Stimulated activated memory B cell treated with anti-CD40 and anti-IgM and Interleukin-4, amounts not matched to agents 10 μg/mL and 1 μg/mL and 100 μg/mL, for 72 hours (primary cell): ENCODE data around the gene SUMO1.
"Not testable (repeated sequence)": the region's sequence is repeated elsewhere in the genome, so short reads cannot be mapped to it uniquely, and the experiment has no call there.

Experiments
- ATAC-seq: fragments of 150-1000 bp; cut with Tn5 transposase; 2 replicates; pipeline ENCODE4 v1.10.0; 2021
- H3K27ac Mint-ChIP-seq: one replicate; pipeline ENCODE4 v1.8.0; 2022; ENCODE audit warnings: mild to moderate bottlenecking, mixed read lengths
- H3K27me3 Mint-ChIP-seq: one replicate; pipeline ENCODE4 v1.8.0; 2022; ENCODE audit warnings: mixed read lengths
- H3K36me3 Mint-ChIP-seq: one replicate; pipeline ENCODE4 v1.8.0; 2022; ENCODE audit warnings: mixed read lengths
- H3K4me1 Mint-ChIP-seq: one replicate; pipeline ENCODE4 v1.8.0; 2022; ENCODE audit warnings: mixed read lengths
- H3K4me3 Mint-ChIP-seq: one replicate; pipeline ENCODE4 v1.8.0; 2022; ENCODE audit warnings: mild to moderate bottlenecking, moderate library complexity, mixed read lengths
- H3K9me3 Mint-ChIP-seq: one replicate; pipeline ENCODE4 v1.8.0; 2022; ENCODE audit warnings: mixed read lengths

SUMO1 gene

GRCh38 chr2:202238234-202239197 lies at the start of gene SUMO1:
Gene SUMO1 (minus strand): TSS chr2:202238597. CDS start chr2:202238451, 146 bp downstream.
- Mint-ChIP-seq H3K27me3 (no peaks in the 10 kb centered on the region), H3K27ac (peak within 1 kb of the TSS; percentile 85), H3K4me1 (peaks cover 16% of the 10 kb centered on the region), H3K4me3 (peak within 1 kb of the TSS; percentile 91), H3K9me3 (no peaks in the 10 kb centered on the region), H3K36me3 (no peaks in the 10 kb centered on the region)
- ATAC-seq: peak; percentile 96

DNA sequence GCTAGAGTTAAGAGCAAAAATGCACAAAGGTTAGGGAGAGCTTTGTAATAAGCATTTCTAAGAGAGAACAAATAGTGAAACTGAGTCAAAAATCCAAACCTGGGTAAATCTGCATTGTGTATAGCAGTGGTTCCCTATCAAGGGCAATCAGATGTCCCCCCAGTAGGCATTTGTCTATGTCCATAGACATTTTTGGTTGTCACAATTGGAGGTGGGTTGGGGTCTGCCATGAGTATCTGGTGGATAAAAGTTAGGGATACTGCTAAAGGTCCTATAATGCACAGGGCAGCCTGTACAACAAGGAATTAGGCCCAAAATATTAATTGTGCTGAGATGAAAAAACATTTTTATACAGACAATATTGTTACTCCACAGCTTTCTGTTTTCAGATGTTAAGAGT lies 48.2 kb upstream of the SUMO1 start:
- no peaks in the 10 kb centered on the region for H3K9me3 Mint-ChIP-seq
- H3K27me3 Mint-ChIP-seq: no peaks in the 10 kb centered on the region
- no peak overlapping the region for H3K4me3 Mint-ChIP-seq
- no peak for ATAC-seq
- H3K36me3 Mint-ChIP-seq: peaks cover 33% of the 10 kb centered on the region
- H3K4me1 Mint-ChIP-seq: peaks cover 5% of the 10 kb centered on the region
- no peak overlapping the region for H3K27ac Mint-ChIP-seq

DNA sequence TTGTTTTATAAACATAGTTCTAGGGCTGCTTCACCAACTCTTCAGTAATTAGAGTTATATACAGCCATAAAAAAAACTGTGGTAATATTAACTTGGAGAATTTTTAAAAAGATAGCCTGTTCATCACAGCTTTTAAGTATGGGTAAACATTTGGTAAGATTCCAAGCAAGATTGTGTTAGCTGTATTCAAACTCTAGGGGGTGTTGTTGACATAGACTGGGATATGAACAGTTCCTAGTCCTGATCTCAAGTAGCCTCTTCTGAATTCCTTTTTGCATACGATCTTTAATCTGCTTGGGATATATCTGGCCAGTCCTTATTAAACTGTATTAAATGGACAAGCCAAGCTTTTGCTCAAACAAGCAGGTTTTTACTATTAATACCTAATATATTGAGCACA lies 40.5 kb upstream of the SUMO1 start:
- Mint-ChIP-seq H3K4me3 (no peak overlapping the region), H3K4me1 (peaks cover 11% of the 10 kb centered on the region), H3K27ac (peak overlapping the region; percentile 83), H3K27me3 (no peaks in the 10 kb centered on the region), H3K36me3 (peaks cover 31% of the 10 kb centered on the region), H3K9me3 (no peaks in the 10 kb centered on the region)
- ATAC-seq: no peak

DNA sequence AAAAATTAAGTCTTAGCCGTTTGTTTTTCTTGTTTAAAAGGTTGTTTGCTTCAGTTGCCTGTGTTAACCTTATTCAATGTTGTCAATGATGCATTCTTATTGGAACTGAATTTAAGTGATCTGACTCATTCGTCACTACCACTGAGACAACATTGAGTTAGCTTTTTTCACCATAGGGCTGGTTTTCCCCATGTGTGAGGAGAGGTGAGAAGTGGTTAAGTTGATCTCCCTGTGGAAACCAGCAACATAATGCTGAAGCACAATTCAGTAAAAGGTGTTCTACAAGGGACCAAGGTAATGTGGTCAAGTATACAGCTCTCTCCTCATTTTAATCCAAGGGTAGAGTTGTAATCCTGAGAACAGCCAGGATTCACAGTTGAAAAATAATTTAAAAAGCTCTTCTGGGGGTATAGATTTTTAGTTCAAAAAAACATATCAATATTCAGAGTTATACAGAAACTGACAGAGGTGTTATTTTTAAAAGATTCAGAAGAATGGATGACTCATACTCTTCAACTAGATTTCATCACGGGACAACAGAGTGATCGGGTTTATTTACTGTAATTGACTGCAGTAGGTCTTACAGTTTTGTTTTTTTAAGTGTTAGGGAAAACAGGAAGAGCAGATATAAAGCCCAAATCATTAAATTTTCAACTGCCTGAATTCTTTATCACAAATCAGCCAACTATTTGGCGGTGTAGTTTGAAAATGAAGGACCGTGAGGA lies 39.8 kb upstream of the SUMO1 start:
- Mint-ChIP-seq H3K4me1 (peaks cover 11% of the 10 kb centered on the region), H3K27ac (peak overlapping the region; percentile 83), H3K9me3 (no peaks in the 10 kb centered on the region), H3K27me3 (no peaks in the 10 kb centered on the region), H3K4me3 (peak overlapping the region; percentile 15), H3K36me3 (peaks cover 31% of the 10 kb centered on the region)
- peak; percentile 64 for ATAC-seq

- H3K36me3 Mint-ChIP-seq: peaks cover 23% of the 10 kb centered on the region
- peaks cover 19% of the 10 kb centered on the region for H3K4me1 Mint-ChIP-seq
- ATAC-seq, H3K4me3 Mint-ChIP-seq, H3K27me3 Mint-ChIP-seq, H3K9me3 Mint-ChIP-seq: not testable (repeated sequence)
- H3K27ac Mint-ChIP-seq: peak overlapping the region; percentile 27
These were observed 37.8 kb upstream of the SUMO1 start for GRCh38 chr2:202276078-202276720.

GRCh38 chr2:202270487-202270886 lies 32.1 kb upstream of the SUMO1 start:
- H3K9me3 Mint-ChIP-seq: no peaks in the 10 kb centered on the region
- ATAC-seq: no peak
- peak overlapping the region; percentile 67 for H3K4me3 Mint-ChIP-seq
- H3K4me1 Mint-ChIP-seq: peaks cover 25% of the 10 kb centered on the region
- no peaks in the 10 kb centered on the region for H3K36me3 Mint-ChIP-seq
- H3K27ac Mint-ChIP-seq: peak overlapping the region; percentile 79
- H3K27me3 Mint-ChIP-seq: no peaks in the 10 kb centered on the region

DNA sequence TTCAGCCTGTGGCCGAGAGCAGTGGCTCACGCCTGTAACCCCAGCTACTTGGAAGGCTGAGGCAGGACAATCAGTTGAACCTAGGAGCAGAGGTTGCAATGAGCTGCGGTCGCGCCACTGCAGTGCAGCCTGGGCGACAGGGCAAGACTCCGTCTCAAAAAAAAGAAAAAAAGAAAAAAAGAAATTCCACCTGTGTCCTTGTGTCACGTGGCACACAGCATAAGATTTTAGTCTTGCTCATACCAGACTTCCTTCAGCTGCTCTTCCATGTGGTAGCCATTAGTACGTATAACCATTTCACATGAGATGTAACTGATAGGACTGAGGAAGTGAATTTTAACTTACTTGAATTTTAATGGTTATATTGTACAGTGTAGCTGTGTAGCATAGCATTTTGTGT lies 31.2 kb upstream of the SUMO1 start:
- peak overlapping the region; percentile 79 for H3K27ac Mint-ChIP-seq
- H3K36me3 Mint-ChIP-seq: no peaks in the 10 kb centered on the region
- H3K27me3 Mint-ChIP-seq: no peaks in the 10 kb centered on the region
- ATAC-seq: no peak
- H3K4me1 Mint-ChIP-seq: peaks cover 25% of the 10 kb centered on the region
- no peaks in the 10 kb centered on the region for H3K9me3 Mint-ChIP-seq
- peak overlapping the region; percentile 64 for H3K4me3 Mint-ChIP-seq

DNA sequence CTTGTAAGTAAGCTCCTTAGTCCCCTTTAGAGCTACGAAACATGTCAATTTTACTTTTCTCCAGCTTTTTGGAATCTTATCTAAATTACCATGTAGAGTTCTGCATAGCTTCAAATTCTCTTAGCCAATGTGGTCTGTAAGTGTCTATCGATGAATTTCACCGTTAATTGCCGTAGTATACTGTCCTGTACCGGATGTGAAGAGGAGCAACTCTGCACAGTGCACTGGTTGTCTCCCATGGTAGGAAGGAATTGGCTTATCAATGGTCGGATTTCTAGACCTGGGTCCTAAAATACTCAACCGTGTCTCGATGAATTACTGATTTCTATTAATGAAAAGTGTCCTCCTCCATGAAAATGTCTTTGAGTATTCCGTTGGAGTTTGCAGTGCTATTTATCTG lies 29.1 kb upstream of the SUMO1 start:
- Mint-ChIP-seq H3K9me3 (no peaks in the 10 kb centered on the region), H3K4me3 (peak overlapping the region; percentile 79), H3K27ac (no peak overlapping the region), H3K36me3 (no peaks in the 10 kb centered on the region), H3K4me1 (peaks cover 22% of the 10 kb centered on the region), H3K27me3 (no peaks in the 10 kb centered on the region)
- ATAC-seq: no peak

DNA sequence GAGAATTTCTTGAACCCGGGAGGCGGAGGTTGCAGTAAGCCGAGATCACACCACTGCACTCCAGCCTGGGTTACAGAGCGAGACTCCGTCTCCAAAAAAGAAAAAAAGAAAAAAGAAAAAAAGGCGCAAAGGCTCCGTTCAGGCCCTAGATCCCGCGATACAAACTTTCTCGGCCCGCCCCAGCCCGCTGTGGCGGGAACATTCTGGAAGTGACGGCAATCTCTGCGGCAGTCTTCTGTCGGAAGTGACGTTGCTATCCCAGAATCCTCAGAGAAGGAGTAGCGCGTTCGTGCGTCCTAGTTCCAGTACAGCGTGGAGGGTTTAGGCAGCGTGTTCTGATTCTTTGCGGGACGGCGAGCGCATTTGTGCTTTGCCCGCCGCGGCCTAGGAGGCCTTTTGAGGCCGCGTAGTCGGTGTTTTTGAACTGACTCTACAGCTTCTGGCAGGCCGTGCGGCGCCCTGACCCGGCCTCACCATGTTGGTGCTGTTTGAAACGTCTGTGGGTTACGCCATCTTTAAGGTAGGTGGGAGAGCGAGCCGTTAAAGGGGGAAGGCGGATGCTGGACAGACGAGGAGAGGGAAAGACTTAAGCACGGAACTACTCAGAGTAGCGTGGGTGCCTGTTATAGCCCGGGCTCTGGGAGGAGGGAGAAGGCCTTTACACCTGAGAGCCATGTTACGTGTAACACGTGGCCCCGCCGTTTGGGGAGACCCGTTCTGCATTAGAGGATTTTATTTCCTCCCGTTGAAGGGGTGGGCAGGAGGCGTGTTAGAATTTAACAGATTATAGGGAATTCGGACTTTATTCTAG lies 27.3 kb upstream of the SUMO1 start, which contains the start of gene NOP58:
Gene NOP58, plus strand, starts transcription at position 297 of the 811 bp plus-strand sequence. Its CDS starts 179 bp downstream, at position 476.
- no peaks in the 10 kb centered on the region for H3K36me3 Mint-ChIP-seq
- no peaks in the 10 kb centered on the region for H3K27me3 Mint-ChIP-seq
- H3K9me3 Mint-ChIP-seq: no peaks in the 10 kb centered on the region
- peak; percentile 98 for ATAC-seq
- H3K4me1 Mint-ChIP-seq: peaks cover 14% of the 10 kb centered on the region
- no peak within 1 kb of the TSS for H3K27ac Mint-ChIP-seq
- peak within 1 kb of the TSS; percentile 70 for H3K4me3 Mint-ChIP-seq

GRCh38 chr2:202261531-202261930 lies 23.1 kb upstream of the SUMO1 start:
- Mint-ChIP-seq H3K36me3 (no peaks in the 10 kb centered on the region), H3K27me3 (no peaks in the 10 kb centered on the region), H3K9me3 (no peaks in the 10 kb centered on the region), H3K4me3 (no peak overlapping the region), H3K27ac (no peak overlapping the region), H3K4me1 (no peaks in the 10 kb centered on the region)
- ATAC-seq: no peak

DNA sequence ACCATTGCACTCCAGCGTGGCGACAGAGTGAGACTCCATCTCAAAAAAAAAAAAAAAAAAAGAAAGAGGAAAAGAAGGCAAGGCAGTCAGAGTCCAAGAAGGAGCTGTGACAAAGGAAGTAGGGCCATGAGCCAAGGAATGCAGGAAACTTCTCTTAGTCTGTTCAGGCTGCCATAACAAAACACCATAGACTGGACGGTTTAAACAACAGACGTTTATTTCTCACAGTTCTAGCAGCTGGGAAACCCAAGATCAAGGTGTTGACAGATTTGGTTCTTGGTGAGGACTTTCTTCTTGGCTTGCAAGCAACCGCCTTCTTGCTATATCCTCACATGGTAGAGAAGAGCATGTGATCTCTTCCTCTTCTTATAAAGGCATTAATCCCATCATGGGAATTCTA lies 13.1 kb upstream of the SUMO1 start:
- Mint-ChIP-seq H3K27ac (no peak overlapping the region), H3K9me3 (peaks cover 3% of the 10 kb centered on the region), H3K36me3 (no peaks in the 10 kb centered on the region), H3K4me1 (no peaks in the 10 kb centered on the region), H3K4me3 (no peak overlapping the region), H3K27me3 (peaks cover 13% of the 10 kb centered on the region)
- ATAC-seq: no peak

GRCh38 chr2:202249521-202250253 lies 11.3 kb upstream of the SUMO1 start:
- H3K4me3 Mint-ChIP-seq: no peak overlapping the region
- no peak overlapping the region for H3K27ac Mint-ChIP-seq
- no peaks in the 10 kb centered on the region for H3K4me1 Mint-ChIP-seq
- ATAC-seq: no peak
- H3K36me3 Mint-ChIP-seq: no peaks in the 10 kb centered on the region
- H3K27me3 Mint-ChIP-seq: peaks cover 13% of the 10 kb centered on the region
- no peaks in the 10 kb centered on the region for H3K9me3 Mint-ChIP-seq

DNA sequence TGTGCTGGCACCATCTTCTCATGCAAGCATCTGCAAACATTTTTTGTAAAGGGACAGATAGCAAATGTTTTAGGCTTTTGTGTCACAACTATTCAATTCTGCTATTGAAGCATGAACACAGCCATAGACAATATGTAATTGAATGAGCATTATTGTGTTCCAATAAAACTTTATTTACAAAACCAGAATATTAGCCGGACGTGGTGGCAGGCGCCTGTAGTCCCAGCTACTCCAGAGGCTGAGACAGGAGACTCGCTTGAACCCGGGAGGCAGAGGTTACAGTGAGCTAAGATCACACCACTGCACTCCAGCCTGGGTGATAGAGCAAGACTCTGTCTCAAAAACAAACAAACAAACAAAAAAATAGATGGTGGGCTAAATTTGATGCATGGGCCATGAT lies 9.3 kb upstream of the SUMO1 start:
- H3K27me3 Mint-ChIP-seq: peaks cover 13% of the 10 kb centered on the region
- H3K4me1 Mint-ChIP-seq, H3K36me3 Mint-ChIP-seq, ATAC-seq, H3K27ac Mint-ChIP-seq, H3K9me3 Mint-ChIP-seq, H3K4me3 Mint-ChIP-seq: not testable (repeated sequence)

- no peak for ATAC-seq
These were observed 587 bp downstream of the SUMO1 start for GRCh38 chr2:202237787-202238233.

More at GRCh38 chr2:202237787-202238233, 587 bp downstream of the SUMO1 start:
- peaks cover 20% of the 10 kb centered on the region for H3K4me1 Mint-ChIP-seq
- peak overlapping the region; percentile 85 for H3K27ac Mint-ChIP-seq
- no peaks in the 10 kb centered on the region for H3K9me3 Mint-ChIP-seq
- peak overlapping the region; percentile 91 for H3K4me3 Mint-ChIP-seq
- no peaks in the 10 kb centered on the region for H3K27me3 Mint-ChIP-seq
- H3K36me3 Mint-ChIP-seq: no peaks in the 10 kb centered on the region
